HG03159 (cell line): ENCODE results near the gene GPC3.
"Not testable (repeated sequence)": the region's sequence is repeated elsewhere in the genome, so short reads cannot be mapped to it uniquely, and the experiment has no call there.

Experiments used
- ATAC-seq: cut with Tn5 transposase; IDR thresholded peaks from one replicate; pipeline ENCODE4 v1.9.1; 2021; ENCODE audit warnings: mild to moderate bottlenecking, moderate library complexity; ENCODE audit not compliant: unreplicated experiment

GPC3 gene

GRCh38 chrX:133535066-133535465 is 450.3 kb downstream of the GPC3 start:
- ATAC-seq: no peak

GRCh38 chrX:133534172-133534571 is 451.2 kb downstream of the GPC3 start:
- ATAC-seq: no peak

DNA sequence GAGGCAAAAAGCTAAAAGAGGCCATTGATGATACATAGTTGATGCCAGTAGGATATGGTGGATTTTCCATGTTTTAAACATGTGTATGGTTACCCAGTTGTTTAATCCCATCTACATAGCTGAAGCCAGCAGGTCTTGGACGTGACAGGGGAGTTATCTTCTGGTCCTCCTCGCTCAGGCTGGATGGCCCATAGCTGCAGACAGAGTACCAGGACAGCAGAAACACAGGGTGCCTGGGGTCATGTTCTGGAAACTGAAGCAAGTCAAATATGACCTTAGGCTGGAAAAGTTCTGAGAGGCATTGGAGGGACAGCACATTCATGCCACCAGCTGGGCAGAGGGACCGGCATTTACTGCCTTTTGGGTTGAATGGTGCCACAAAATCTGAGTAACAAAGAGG is 452.1 kb downstream of the GPC3 start:
- no peak for ATAC-seq

DNA sequence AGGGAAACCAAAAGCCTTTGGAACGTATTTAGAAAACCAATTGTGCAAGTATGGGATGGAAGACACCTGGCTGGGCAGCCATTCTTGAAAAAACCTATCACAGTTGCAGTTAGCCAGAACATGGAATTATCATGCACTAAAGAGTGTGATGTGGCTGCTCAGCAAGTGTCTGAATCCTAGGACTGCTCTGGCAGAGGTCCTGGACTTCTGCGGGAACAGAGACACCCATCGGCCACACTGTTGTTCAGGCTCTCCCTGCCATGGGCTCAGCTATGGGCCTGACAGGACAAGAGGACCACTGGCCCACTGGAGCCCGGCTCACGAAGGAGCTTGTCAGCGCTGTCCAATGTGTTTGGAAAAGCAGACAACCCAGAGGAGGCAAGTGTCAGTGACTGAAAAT is 454.4 kb downstream of the GPC3 start:
- ATAC-seq: no peak

DNA sequence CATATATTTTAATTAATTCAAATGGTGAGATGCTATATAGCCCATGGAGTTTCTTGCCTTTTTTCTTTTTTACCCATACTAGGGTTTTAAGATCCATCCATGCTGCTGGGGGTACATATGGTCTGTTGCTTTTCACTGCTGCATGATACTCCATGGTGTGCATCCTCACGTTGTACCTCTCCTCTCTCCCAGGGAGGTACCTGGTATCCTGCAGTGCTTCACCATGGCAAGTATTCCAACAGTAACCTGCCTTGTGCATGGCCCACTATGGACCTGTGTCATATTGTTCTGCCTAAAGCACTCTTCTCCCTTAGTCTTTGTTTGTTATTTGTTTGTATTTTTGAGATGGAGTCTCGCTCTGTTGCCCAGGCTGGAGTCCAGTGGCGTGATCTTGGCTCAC is 455.8 kb downstream of the GPC3 start:
- ATAC-seq: no peak

DNA sequence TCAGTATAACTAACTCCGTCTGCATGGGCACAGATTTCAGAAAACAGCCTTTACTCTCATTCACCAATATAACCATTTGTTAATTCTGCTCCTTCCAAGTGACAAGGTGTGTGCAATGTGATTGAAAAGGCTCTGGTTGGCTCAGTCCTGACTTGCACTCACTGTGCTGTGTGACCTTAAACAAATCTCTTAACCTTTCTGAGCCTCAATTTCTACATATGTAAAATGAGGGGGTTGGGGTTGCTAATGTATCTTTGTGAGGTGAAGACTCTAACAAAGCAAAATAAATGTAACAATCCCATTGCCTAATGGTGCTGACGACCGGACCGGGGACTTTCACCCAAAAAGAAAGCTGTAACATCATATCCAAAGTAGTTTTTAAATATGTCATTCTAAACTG is 457.6 kb downstream of the GPC3 start:
- ATAC-seq: no peak

GRCh38 chrX:133527415-133527814 is 458.0 kb downstream of the GPC3 start:
- ATAC-seq: no peak

- not testable (repeated sequence) for ATAC-seq
These were observed 458.6 kb downstream of the GPC3 start for GRCh38 chrX:133526773-133527172.

DNA sequence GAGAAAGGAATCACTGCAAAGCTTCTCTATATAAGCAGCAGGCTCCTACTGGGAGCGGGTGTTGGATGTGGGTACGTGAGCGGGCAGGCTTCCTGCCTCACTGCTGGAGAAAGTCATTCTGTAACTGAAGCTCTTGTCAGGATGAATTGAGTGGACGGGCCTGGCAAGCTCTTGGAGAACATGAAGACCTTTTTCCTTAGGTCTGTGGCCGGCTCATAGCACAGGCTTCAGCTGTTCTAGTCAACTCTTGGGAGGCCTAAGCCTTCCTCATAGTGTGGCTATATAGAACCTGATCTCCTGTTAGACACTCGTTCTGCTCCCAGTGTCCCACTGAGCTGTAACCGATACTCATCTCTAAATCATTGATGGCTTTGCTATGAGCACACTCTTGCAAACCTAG is 461.9 kb downstream of the GPC3 start:
- no peak for ATAC-seq

DNA sequence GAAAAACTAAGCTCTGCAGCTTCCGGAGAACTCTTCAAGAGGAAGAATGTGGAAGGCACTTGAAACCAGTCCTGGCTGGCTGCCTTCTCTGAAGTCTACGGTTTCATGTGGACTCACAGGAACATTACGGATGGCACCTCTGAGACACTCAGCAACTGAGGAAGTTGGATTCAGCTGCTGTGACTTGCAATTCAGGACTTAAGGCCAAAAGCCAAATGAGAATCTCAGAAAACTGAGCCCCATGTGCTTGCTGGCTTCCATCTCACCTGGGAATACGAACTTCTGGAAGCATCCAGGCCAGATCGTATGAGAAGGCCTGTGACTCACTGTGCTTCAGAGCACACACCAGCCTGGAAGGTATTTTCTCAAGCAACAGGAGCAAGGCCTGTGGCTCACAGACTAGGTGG is 462.3 kb downstream of the GPC3 start:
- ATAC-seq: no peak

DNA sequence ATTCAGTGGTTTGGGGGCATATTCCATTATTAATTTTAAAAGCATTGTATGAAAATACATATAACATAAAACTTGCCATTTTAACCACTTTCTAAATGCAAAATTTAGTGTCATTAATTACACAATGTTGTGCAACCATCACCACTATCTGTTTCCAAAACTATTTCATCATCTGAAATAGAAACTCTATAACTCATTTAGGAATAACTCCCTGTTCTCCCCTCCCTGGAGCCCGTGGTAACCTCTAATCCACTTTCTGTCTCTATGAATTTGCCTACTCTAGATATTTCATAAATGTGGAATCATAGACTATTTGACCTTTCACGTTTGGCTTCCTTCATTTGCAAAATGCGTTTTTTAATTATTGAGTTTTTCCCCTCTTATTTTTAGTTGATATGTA is 468.7 kb downstream of the GPC3 start:
- ATAC-seq: no peak

- ATAC-seq: no peak
These were observed 470.9 kb downstream of the GPC3 start for GRCh38 chrX:133514486-133514885.

DNA sequence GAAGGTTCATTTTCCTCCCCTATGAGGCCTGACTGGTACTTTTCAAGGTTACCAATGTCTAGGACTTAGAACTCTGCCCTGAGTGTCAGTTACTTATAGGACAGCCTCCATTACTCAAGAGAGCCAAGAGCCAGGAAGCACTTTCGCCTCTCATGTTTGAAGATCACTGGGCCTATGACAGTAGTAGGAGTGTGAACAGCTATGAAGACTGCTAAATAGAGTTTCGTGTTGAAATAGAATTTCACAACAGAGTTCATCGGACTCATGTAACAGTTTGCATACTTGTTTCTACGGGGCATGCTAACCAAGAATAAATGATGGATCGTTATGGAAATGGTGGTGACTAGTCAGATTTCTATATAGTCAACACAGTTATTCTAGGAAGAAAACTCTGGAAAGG is 472.3 kb downstream of the GPC3 start:
- ATAC-seq: no peak

DNA sequence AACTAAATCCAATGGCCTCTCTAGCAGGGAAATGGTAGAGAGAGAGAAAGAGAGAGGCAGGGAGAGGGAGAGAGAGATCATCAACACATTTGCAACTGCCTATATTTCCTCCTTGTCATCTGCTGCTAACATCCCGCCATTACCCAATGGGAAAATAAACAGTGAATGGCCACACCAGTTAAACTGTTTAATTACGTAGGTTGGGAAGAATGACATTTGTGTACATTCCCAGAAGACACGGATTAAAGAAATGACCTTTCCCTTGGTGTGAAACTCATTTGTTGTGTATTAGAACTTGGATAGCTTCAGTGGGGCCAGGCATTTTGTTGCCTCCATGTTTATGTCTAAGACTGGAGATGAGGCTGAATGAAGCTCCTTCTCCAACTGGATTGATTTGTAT is 474.4 kb downstream of the GPC3 start:
- ATAC-seq: no peak

DNA sequence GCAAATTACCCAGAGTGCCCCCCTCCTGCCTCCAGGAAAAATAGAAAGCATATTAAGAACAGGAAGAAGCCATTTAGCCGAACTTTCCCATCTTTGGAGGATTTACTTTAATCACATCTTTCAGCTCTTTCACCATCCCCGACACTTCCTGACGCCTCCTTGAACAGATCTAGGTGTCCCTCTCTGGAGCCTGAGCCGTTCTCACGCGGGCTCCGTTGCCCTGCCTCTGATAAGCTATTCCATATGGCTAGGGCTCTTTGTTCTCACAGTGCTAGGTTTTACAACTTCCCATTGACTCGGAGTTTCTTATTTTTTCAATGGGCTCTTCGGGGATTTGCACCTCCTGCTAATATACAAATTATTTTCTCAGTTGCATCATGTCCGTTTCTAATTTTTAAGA is 488.0 kb downstream of the GPC3 start:
- ATAC-seq: no peak

GRCh38 chrX:133495464-133496391 is 489.7 kb downstream of the GPC3 start:
- no peak for ATAC-seq

- ATAC-seq: no peak
These were observed 492.0 kb downstream of the GPC3 start for GRCh38 chrX:133493366-133493765.

- ATAC-seq: no peak
These were observed 494.4 kb downstream of the GPC3 start for GRCh38 chrX:133490955-133491354.
